Activated T-helper 2 cell treated with anti-CD3 and anti-CD28 coated beads, Interferon-gamma antibody, Interleukin-2, Interleukin-4, amounts not matched to agents 10 μg/mL and 5 μg/mL and 100 μg/mL, durations not matched to agents 14 hours and 24 hours and 36 hours (primary cell): Measurements from ENCODE around the gene VASN. TPM values are rescaled to one million over a fixed set of nuclear protein-coding genes. Genes with fewer than 3 reads are reported as not detected.
"Not testable (repeated sequence)": the region's sequence is repeated elsewhere in the genome, so short reads cannot be mapped to it uniquely, and the experiment has no call there.

Experiments
- DNase-seq: peaks from one replicate; pipeline ENCODE4 v3.0.0; 2021; ENCODE audit warnings: low spot score
- H3K27ac Mint-ChIP-seq: one replicate; pipeline ENCODE4 v1.8.0; 2021; ENCODE audit warnings: mixed read lengths
- H3K27me3 Mint-ChIP-seq: one replicate; pipeline ENCODE4 v1.8.0; 2021; ENCODE audit warnings: low read depth, mixed read lengths
- H3K36me3 Mint-ChIP-seq: one replicate; pipeline ENCODE4 v1.8.0; 2021; ENCODE audit warnings: low read depth, mixed read lengths
- H3K4me1 Mint-ChIP-seq: one replicate; pipeline ENCODE4 v1.8.0; 2021; ENCODE audit warnings: low read depth, mixed read lengths
- H3K4me3 Mint-ChIP-seq: one replicate; pipeline ENCODE4 v1.8.0; 2021; ENCODE audit warnings: low read depth, mild to moderate bottlenecking, moderate library complexity, mixed read lengths
- H3K9me3 Mint-ChIP-seq: one replicate; pipeline ENCODE4 v1.8.0; 2021; ENCODE audit warnings: mixed read lengths
- intact Hi-C: fragments of 100-400 bp; cut with micrococcal nuclease; formaldehyde crosslinking; loops from one replicate; pipeline ENCODE4 v1.15.1; 2023
- total RNA-seq: library from RNA; stranded (reverse); gene quantifications from 2 replicates; pipeline ENCODE4 v1.2.3, GENCODE V29; 2022

The VASN gene
- total RNA-seq, 1 donor from 2014 or later, result not detected

- H3K27me3 Mint-ChIP-seq, result peaks cover 5% of the 10 kb centered on the region
- no peak for DNase-seq
- peaks cover 3% of the 10 kb centered on the region for H3K4me1 Mint-ChIP-seq
- H3K4me3 Mint-ChIP-seq, result no peak overlapping the region
- H3K9me3 Mint-ChIP-seq, result no peaks in the 10 kb centered on the region
- intact Hi-C loops, result no loop called here
- H3K27ac Mint-ChIP-seq, result no peak overlapping the region
- H3K36me3 Mint-ChIP-seq, result no peaks in the 10 kb centered on the region
Measured at GRCh38 chr16:4332083-4332482, 39.6 kb upstream of the VASN start.

GRCh38 chr16:4332623-4333307 is 38.9 kb upstream of the VASN start:
- Mint-ChIP-seq H3K27me3 (peaks cover 5% of the 10 kb centered on the region), H3K36me3 (no peaks in the 10 kb centered on the region), H3K4me3 (no peak overlapping the region), H3K4me1 (peaks cover 3% of the 10 kb centered on the region), H3K9me3 (no peaks in the 10 kb centered on the region), H3K27ac (no peak overlapping the region)
- no peak for DNase-seq
- intact Hi-C loops, result no loop called here

DNA sequence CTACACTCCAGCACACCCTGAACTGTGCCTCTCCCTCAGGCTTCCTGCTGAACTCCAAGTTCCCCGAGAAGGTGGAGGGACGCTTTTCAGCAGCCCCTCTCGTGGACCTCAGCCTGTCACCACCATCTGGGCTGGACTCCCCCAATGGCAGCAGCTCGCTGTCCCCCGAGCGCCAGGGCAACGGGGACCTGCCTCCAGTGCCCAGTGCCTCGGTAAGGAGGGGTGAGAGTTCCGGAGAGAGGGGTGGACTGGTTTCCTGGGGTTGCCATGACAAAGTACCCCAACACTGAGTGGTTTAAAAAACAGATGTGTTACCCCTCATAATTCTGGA is 38.4 kb upstream of the VASN start:
- H3K27me3 Mint-ChIP-seq, result peaks cover 2% of the 10 kb centered on the region
- H3K4me3 Mint-ChIP-seq, result no peak overlapping the region
- intact Hi-C loops, result no loop called here
- no peak for DNase-seq
- H3K4me1 Mint-ChIP-seq, result peaks cover 2% of the 10 kb centered on the region
- no peaks in the 10 kb centered on the region for H3K9me3 Mint-ChIP-seq
- H3K27ac Mint-ChIP-seq, result no peak overlapping the region
- H3K36me3 Mint-ChIP-seq, result no peaks in the 10 kb centered on the region

- H3K9me3 Mint-ChIP-seq, intact Hi-C loops, H3K4me1 Mint-ChIP-seq, DNase-seq, H3K27ac Mint-ChIP-seq, H3K27me3 Mint-ChIP-seq, H3K36me3 Mint-ChIP-seq, H3K4me3 Mint-ChIP-seq: not testable (repeated sequence)
Measured at GRCh38 chr16:4333714-4334113, 37.9 kb upstream of the VASN start.

DNA sequence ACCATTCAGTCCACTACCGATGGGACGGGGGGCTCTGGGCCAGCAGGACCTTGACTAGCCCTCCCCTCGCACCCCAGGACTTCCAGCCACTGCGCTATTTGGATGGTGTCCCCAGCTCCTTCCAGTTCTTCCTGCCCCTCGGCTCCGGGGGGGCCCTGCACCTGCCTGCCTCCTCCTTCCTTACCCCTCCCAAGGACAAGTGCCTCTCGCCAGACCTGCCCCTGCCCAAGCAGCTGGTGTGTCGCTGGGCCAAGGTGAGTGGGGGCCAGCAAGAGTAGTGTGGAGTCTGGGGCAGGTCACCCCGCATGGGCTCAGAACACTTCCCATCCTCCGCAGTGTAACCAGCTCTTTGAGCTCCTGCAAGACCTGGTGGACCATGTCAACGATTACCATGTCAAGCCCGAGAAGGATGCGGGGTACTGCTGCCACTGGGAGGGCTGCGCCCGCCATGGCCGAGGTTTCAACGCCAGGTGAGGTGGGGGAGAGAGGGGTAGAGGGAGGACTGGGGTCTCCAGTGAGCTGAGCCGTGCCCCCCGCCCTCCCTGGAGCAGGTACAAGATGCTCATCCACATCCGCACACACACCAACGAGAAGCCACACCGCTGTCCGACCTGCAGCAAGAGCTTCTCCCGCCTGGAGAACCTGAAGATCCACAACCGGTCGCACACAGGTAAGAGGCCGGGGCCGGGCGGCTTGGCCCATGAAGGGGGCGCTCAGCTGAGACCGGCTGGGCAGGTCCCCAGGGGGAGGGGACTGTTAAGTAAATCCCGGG is 36.7 kb upstream of the VASN start:
- peaks cover 3% of the 10 kb centered on the region for H3K36me3 Mint-ChIP-seq
- H3K27me3 Mint-ChIP-seq, result no peaks in the 10 kb centered on the region
- no peak overlapping the region for H3K4me3 Mint-ChIP-seq
- no peak overlapping the region for H3K27ac Mint-ChIP-seq
- no peak for DNase-seq
- intact Hi-C loops, result no loop called here
- no peaks in the 10 kb centered on the region for H3K4me1 Mint-ChIP-seq
- no peaks in the 10 kb centered on the region for H3K9me3 Mint-ChIP-seq

GRCh38 chr16:4336701-4337539 is 34.7 kb upstream of the VASN start:
- Mint-ChIP-seq H3K4me1 (no peaks in the 10 kb centered on the region), H3K27me3 (no peaks in the 10 kb centered on the region)

GRCh38 chr16:4337540-4338088 is 34.0 kb upstream of the VASN start:
- peaks cover 3% of the 10 kb centered on the region for H3K36me3 Mint-ChIP-seq
- no peaks in the 10 kb centered on the region for H3K9me3 Mint-ChIP-seq
- H3K27ac Mint-ChIP-seq, result no peak overlapping the region
- H3K4me3 Mint-ChIP-seq, result no peak overlapping the region
- no peaks in the 10 kb centered on the region for H3K27me3 Mint-ChIP-seq
- H3K4me1 Mint-ChIP-seq, result no peaks in the 10 kb centered on the region
- intact Hi-C loops, result no loop called here
- no peak for DNase-seq

More at GRCh38 chr16:4336701-4337539, 34.7 kb upstream of the VASN start:
- H3K9me3 Mint-ChIP-seq, result no peaks in the 10 kb centered on the region
- no peak overlapping the region for H3K4me3 Mint-ChIP-seq
- peaks cover 3% of the 10 kb centered on the region for H3K36me3 Mint-ChIP-seq
- H3K27ac Mint-ChIP-seq, result no peak overlapping the region
- intact Hi-C loops, result no loop called here
- DNase-seq, result no peak

DNA sequence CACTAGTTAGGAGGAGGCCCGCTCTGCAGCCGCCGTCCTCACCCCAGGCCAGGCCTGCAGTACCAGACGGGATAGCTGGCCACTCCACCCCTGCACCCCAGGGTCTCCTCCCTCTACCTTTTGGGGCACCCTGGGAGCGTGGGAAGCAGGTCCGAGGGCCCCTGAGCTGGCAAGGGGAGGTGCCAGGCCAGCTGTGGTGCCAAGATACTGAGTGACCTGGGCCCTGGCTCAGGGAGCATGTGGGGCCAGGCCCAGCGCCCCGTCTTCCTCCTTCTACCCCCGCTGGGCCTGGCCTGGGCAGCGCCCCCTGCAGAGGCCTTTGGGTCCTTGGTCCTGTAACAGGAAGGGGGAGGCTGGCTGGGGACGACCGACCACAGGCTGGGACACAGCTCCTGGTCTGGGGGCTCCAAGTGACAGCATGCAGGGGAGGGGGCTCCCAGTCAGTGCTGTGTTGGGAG is 33.5 kb upstream of the VASN start:
- intact Hi-C loops, result no loop called here
- Mint-ChIP-seq H3K9me3 (no peaks in the 10 kb centered on the region), H3K4me1 (no peaks in the 10 kb centered on the region), H3K27me3 (no peaks in the 10 kb centered on the region), H3K4me3 (no peak overlapping the region), H3K27ac (no peak overlapping the region), H3K36me3 (peaks cover 3% of the 10 kb centered on the region)
- DNase-seq, result no peak

DNA sequence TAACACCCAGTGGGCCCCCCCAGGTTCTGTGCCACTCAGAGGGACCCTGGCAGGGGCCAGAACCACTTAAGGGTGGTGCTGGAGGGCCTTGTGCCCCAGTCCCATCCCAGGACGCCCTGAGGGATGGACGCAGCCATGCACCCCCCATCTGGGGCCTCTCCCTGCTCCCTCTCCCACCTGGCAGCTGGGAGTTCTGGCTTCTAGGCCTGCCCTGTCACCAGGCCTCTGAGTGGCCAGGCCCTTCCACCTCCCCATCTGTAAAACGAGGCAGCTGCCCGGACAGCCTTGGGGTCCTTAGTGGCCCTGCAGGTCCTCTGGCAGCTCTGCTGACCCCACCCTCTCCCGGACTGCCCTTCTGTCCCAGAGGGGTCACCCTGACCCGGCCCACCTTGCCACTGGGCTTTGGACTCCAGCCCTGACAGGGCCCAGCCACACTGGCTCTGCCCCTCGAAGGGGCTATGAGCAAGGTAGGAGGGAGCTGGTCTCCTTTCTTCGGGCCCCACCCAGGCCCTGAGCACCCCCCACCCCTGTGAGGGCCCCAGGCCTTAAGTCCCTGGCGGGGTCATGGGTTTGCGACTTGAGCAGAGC is 32.8 kb upstream of the VASN start:
- DNase-seq, result no peak
- intact Hi-C loops, result no loop called here
- no peaks in the 10 kb centered on the region for H3K9me3 Mint-ChIP-seq
- no peaks in the 10 kb centered on the region for H3K4me1 Mint-ChIP-seq
- peaks cover 3% of the 10 kb centered on the region for H3K36me3 Mint-ChIP-seq
- no peak overlapping the region for H3K27ac Mint-ChIP-seq
- H3K4me3 Mint-ChIP-seq, result no peak overlapping the region
- H3K27me3 Mint-ChIP-seq, result no peaks in the 10 kb centered on the region

- Mint-ChIP-seq H3K27ac (no peak overlapping the region), H3K9me3 (no peaks in the 10 kb centered on the region), H3K4me3 (no peak overlapping the region), H3K4me1 (no peaks in the 10 kb centered on the region), H3K27me3 (no peaks in the 10 kb centered on the region), H3K36me3 (peaks cover 3% of the 10 kb centered on the region)
- intact Hi-C loops, result no loop called here
- DNase-seq, result no peak
Measured at GRCh38 chr16:4339455-4339854, 32.2 kb upstream of the VASN start.

DNA sequence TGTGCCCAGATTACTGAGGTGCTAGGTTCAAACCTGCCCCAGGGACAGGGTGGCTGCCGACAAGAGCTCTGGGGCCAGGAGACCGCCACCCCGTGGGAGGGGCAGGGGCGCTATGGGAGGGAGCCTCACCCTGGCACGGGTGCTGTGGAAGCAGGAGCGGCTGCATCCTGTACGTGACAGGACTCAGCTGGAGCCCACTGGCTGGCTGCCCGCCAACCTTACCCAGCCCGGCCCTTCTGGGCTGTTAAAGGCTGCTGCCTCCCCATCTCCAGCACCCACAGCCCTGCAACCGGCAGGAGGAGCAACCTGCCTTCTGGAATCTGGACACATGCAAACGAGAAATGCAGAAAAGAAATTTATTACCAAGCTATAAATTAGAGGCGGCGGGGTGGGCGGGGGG is 31.7 kb upstream of the VASN start:
- Mint-ChIP-seq H3K4me1 (no peaks in the 10 kb centered on the region), H3K9me3 (no peaks in the 10 kb centered on the region), H3K27me3 (no peaks in the 10 kb centered on the region), H3K27ac (no peak overlapping the region), H3K4me3 (no peak overlapping the region), H3K36me3 (peaks cover 3% of the 10 kb centered on the region)
- DNase-seq, result no peak
- intact Hi-C loops, result no loop called here

DNA sequence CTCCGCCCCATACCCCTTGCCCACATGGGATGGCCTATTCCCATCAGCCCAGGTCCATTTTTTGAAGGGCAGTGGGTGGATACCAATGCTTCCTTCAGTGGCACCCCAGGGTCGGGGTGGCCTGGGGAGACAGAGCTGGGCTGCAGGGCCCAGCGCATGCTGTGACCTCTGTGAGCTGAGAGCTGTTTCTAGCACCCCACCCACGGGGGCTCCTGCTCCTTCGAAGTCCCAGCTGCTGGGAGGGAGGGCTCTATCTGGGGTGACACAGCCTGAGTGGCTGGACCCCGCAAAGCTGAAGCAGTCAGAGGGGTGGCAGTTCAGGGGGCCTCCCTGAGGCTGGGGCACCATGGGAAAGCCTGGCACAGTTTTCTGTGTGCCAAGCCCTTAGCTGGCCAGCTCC is 31.2 kb upstream of the VASN start:
- Mint-ChIP-seq H3K36me3 (peaks cover 3% of the 10 kb centered on the region), H3K27me3 (no peaks in the 10 kb centered on the region), H3K27ac (no peak overlapping the region), H3K9me3 (no peaks in the 10 kb centered on the region), H3K4me3 (no peak overlapping the region), H3K4me1 (no peaks in the 10 kb centered on the region)
- intact Hi-C loops, result no loop called here
- no peak for DNase-seq
